Upper lobe of left lung (tissue), 6 donors: ENCODE measurements around the gene ABCG8. TPM values are rescaled to one million over a fixed set of nuclear protein-coding genes. Genes with fewer than 3 reads are reported as not detected.

Experiments
- ATAC-seq, 2 donors: fragments of 200-7000 bp; cut with Tn5 transposase; one replicate each; pipeline ENCODE4 v1.9.1; 2022; ENCODE audit warnings: mild to moderate bottlenecking in 2 of 2, moderate library complexity in 2 of 2; ENCODE audit not compliant: low FRiP score in 2 of 2
- DNase-seq, 2 donors: peaks; one replicate each; pipeline ENCODE4 v3.0.0-alpha.2; 2019 to 2020
- H3K27ac ChIP-seq, 4 donors: fragments of 200-600 bp; sonication (generic); one replicate each; pipeline ENCODE4 v1.5.1; 2016 to 2019
- H3K27me3 ChIP-seq, 4 donors: fragments of 200-600 bp; sonication (generic); one replicate each; pipeline ENCODE4 v1.5.1; 2017 to 2019
- H3K36me3 ChIP-seq, 4 donors: fragments of 200-600 bp; sonication (generic); one replicate each; pipeline ENCODE4 v1.5.1; 2016 to 2019
- H3K4me1 ChIP-seq, 4 donors: fragments of 200-600 bp; sonication (generic); one replicate each; pipeline ENCODE4 v1.5.1; 2018 to 2019
- H3K4me3 ChIP-seq, 4 donors: fragments of 200-600 bp; sonication (generic); one replicate each; pipeline ENCODE4 v1.5.1; 2017 to 2019; ENCODE audit warnings: mild to moderate bottlenecking in 2 of 4, moderate library complexity in 1 of 4
- H3K9me3 ChIP-seq, 4 donors: fragments of 200-600 bp; sonication (generic); one replicate each; pipeline ENCODE4 v1.5.1; 2018 to 2019
- EP300 ChIP-seq, 4 donors: sonication (generic); formaldehyde crosslinking; IDR thresholded peaks; one replicate each; pipeline ENCODE4 v1.5.1; 2017; ENCODE audit warnings: antibody characterized with exemption in 4 of 4, control low read depth in 2 of 4
- POLR2A ChIP-seq, 4 donors: fragments of 450-650 bp; IDR thresholded peaks; one replicate each; pipeline ENCODE4 v1.5.1; 2016 to 2017; ENCODE audit warnings: antibody characterized with exemption in 4 of 4, mild to moderate bottlenecking in 2 of 4
- POLR2AphosphoS5 ChIP-seq, 2 donors: sonication (generic); formaldehyde crosslinking; IDR thresholded peaks; one replicate each; pipeline ENCODE4 v1.5.1; 2017; ENCODE audit warnings: antibody characterized with exemption in 2 of 2
- WGBS, 2 donors: methylation state at CpG; one replicate each; pipeline ENCODE4 v1.1.5; 2017 to 2018; 5-methylcytosine and 5-hydroxymethylcytosine counted together
- total RNA-seq, 6 donors: library from RNA; depleted of rRNA in 4 of 6; stranded (reverse); fragments of >200 nt in 4 of 6; gene quantifications; one replicate each; pipeline versions ENCODE4 v1.1.0 to v1.2.1, GENCODE V29; 2016 to 2021
- TF ChIP-seq, protein P1 (sequence below), 6 experiments: fragments of 450-650 bp in 4 of 6; fragments of 200-600 bp in 2 of 6; sonication (generic) in 2 of 6; IDR thresholded peaks; one replicate each; pipeline ENCODE4 v1.5.1; 2016 to 2019; ENCODE audit warnings: antibody characterized with exemption in 6 of 6
- donor health status: DM: no; HTN: no; CAD: no; lungs with moderate emphysema.
- donor health status: DM: no; HTN: yes; CAD: no; lungs with severe emphysema.

The ABCG8 gene
- total RNA-seq, 6 donors from 2014 or later: 0.10 to 0.20 TPM; not detected in 4

DNA sequence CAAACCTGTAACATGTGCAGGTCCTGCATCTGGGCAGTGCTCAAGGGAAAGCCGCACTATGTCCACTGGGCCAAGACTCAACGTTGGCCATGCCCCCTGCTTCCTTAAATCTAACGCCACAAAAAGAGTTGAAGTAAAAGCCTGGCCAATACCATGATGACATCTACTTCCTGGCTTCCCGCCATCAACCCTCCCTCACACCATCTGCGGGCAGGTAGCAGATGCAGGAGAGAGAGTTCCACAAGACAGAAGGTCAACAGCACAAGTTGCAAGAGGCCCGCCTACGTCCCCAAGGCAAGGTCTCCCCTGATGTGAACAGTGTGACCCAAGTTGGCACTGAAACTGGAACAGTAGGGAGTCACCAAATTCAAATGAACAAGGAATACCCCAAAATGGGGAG, 48.4 kb downstream of the ABCG8 start:
- H3K36me3 ChIP-seq: peaks cover 10 to 54% (median 17%) of the 10 kb centered on the region in 4 donors
- TF ChIP-seq POLR2AphosphoS5 (IDR thresholded peaks at IDR 0.05) (no peak), EP300 (IDR thresholded peaks at IDR 0.05) (no peak), POLR2A (IDR thresholded peaks at IDR 0.05) (no peak)
- TF ChIP-seq, protein P1, sequence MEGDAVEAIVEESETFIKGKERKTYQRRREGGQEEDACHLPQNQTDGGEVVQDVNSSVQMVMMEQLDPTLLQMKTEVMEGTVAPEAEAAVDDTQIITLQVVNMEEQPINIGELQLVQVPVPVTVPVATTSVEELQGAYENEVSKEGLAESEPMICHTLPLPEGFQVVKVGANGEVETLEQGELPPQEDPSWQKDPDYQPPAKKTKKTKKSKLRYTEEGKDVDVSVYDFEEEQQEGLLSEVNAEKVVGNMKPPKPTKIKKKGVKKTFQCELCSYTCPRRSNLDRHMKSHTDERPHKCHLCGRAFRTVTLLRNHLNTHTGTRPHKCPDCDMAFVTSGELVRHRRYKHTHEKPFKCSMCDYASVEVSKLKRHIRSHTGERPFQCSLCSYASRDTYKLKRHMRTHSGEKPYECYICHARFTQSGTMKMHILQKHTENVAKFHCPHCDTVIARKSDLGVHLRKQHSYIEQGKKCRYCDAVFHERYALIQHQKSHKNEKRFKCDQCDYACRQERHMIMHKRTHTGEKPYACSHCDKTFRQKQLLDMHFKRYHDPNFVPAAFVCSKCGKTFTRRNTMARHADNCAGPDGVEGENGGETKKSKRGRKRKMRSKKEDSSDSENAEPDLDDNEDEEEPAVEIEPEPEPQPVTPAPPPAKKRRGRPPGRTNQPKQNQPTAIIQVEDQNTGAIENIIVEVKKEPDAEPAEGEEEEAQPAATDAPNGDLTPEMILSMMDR (IDR thresholded peaks at IDR 0.05): no peak
- H3K27me3 ChIP-seq: no peaks in the 10 kb centered on the region
- ATAC-seq (no peak), DNase-seq (no peak)
- H3K27ac ChIP-seq: no peak overlapping the region
- peaks cover 4 to 9% (median 6%) of the 10 kb centered on the region in 4 donors for H3K4me1 ChIP-seq
- no peaks in the 10 kb centered on the region for H3K9me3 ChIP-seq
- H3K4me3 ChIP-seq: no peak overlapping the region
- WGBS, 2 donors: 80 to 85% methylated on average over 7 of the region's 7 CpGs

- H3K4me3 ChIP-seq: no peak overlapping the region
- peaks cover 16 to 74% (median 25%) of the 10 kb centered on the region in 4 donors for H3K36me3 ChIP-seq
- no peaks in the 10 kb centered on the region for H3K4me1 ChIP-seq
- 93 to 99% methylated on average over 4 of the region's 4 CpGs for WGBS, 2 donors
- DNase-seq: no peak
- no peaks in the 10 kb centered on the region for H3K9me3 ChIP-seq
- H3K27me3 ChIP-seq: no peaks in the 10 kb centered on the region
- H3K27ac ChIP-seq: no peak overlapping the region
- ATAC-seq: no peak
- TF ChIP-seq POLR2A (IDR thresholded peaks at IDR 0.05) (no peak), EP300 (IDR thresholded peaks at IDR 0.05) (no peak), POLR2AphosphoS5 (IDR thresholded peaks at IDR 0.05) (no peak)
- TF ChIP-seq, protein P1 (IDR thresholded peaks at IDR 0.05): no peak
These were observed 50.6 kb downstream of the ABCG8 start for GRCh38 chr2:43889416-43889815.

- 64 to 75% methylated on average over 4 of the region's 4 CpGs for WGBS, 2 donors
- DNase-seq: peak in 1 of 2 donors; percentile 42
- Histone ChIP-seq H3K36me3 (peaks cover 16 to 84% (median 25%) of the 10 kb centered on the region in 4 donors), H3K4me1 (no peaks in the 10 kb centered on the region), H3K9me3 (no peaks in the 10 kb centered on the region), H3K27me3 (no peaks in the 10 kb centered on the region), H3K27ac (peak overlapping the region in 2 of 4 donors; percentile 3 to 60), H3K4me3 (no peak overlapping the region)
- ATAC-seq: peak; percentile 26 to 67
- TF ChIP-seq POLR2A (IDR thresholded peaks at IDR 0.05) (no peak), EP300 (IDR thresholded peaks at IDR 0.05) (no peak)
These were observed 52.1 kb downstream of the ABCG8 start for GRCh38 chr2:43890855-43891254.

DNA sequence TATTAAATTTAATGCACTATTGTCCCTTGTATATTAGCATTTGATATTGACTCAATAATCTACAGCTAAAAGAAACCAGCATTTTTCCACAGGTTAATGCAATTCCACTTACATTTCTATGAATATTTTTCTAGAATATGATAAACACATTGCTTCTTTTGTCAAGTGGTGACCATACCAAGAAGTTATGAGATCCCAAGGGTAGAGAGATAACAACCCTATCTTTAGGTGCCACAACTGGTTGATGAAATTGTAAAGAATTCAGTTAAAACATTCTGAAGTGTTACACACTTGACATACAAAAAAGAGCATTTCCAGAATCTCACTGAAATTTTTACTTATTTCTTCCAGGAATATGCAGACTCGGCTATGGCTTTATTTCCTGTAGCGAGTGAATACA, 56.0 kb downstream of the ABCG8 start:
- Histone ChIP-seq H3K27ac (no peak overlapping the region), H3K9me3 (no peaks in the 10 kb centered on the region), H3K27me3 (no peaks in the 10 kb centered on the region), H3K36me3 (peaks cover 4 to 73% (median 15%) of the 10 kb centered on the region in 4 donors), H3K4me1 (peaks cover 0 to 8% (median 0%) of the 10 kb centered on the region in 4 donors), H3K4me3 (no peak overlapping the region)
- TF ChIP-seq POLR2AphosphoS5 (IDR thresholded peaks at IDR 0.05) (no peak), EP300 (IDR thresholded peaks at IDR 0.05) (no peak), POLR2A (IDR thresholded peaks at IDR 0.05) (no peak)
- TF ChIP-seq, protein P1 (IDR thresholded peaks at IDR 0.05): no peak
- ATAC-seq (no peak), DNase-seq (no peak)
- 91 to 95% methylated on average over 2 of the region's 2 CpGs for WGBS, 2 donors

- 84 to 93% methylated on average over 1 of the region's 1 CpG for WGBS, 2 donors
- no peaks in the 10 kb centered on the region for H3K9me3 ChIP-seq
- no peak overlapping the region for H3K4me3 ChIP-seq
- H3K27ac ChIP-seq: no peak overlapping the region
- peaks cover 0 to 8% (median 0%) of the 10 kb centered on the region in 4 donors for H3K4me1 ChIP-seq
- ATAC-seq: no peak
- DNase-seq: no peak
- no peak for TF ChIP-seq POLR2A (IDR thresholded peaks at IDR 0.05)
- TF ChIP-seq EP300 (IDR thresholded peaks at IDR 0.05): no peak
- no peak for TF ChIP-seq POLR2AphosphoS5 (IDR thresholded peaks at IDR 0.05)
- TF ChIP-seq, protein P1 (IDR thresholded peaks at IDR 0.05): no peak
- peaks cover 4 to 61% (median 12%) of the 10 kb centered on the region in 4 donors for H3K36me3 ChIP-seq
- H3K27me3 ChIP-seq: no peaks in the 10 kb centered on the region
These were observed 58.1 kb downstream of the ABCG8 start for GRCh38 chr2:43896906-43897305.
